HuH-7.5 (cell line): Measurements from ENCODE around the gene ANK2.
A peak's percentile ranks its signal among the peaks of the same experiment; 100 is the strongest.

ENCODE experiments used
- DNase-seq: peaks from one replicate; pipeline ENCODE4 v3.0.0; 2011; ENCODE audit warnings: low spot score

Gene ANK2

GRCh38 chr4:113344100-113344499 lies 294.6 kb downstream of the ANK2 start:
- no peak for DNase-seq

- no peak for DNase-seq
Measured at GRCh38 chr4:113347245-113347644, 297.8 kb downstream of the ANK2 start.

- DNase-seq: no peak
Measured at GRCh38 chr4:113349430-113349829, 300.0 kb downstream of the ANK2 start.

GRCh38 chr4:113350576-113350975 lies 301.1 kb downstream of the ANK2 start:
- DNase-seq: no peak

DNA sequence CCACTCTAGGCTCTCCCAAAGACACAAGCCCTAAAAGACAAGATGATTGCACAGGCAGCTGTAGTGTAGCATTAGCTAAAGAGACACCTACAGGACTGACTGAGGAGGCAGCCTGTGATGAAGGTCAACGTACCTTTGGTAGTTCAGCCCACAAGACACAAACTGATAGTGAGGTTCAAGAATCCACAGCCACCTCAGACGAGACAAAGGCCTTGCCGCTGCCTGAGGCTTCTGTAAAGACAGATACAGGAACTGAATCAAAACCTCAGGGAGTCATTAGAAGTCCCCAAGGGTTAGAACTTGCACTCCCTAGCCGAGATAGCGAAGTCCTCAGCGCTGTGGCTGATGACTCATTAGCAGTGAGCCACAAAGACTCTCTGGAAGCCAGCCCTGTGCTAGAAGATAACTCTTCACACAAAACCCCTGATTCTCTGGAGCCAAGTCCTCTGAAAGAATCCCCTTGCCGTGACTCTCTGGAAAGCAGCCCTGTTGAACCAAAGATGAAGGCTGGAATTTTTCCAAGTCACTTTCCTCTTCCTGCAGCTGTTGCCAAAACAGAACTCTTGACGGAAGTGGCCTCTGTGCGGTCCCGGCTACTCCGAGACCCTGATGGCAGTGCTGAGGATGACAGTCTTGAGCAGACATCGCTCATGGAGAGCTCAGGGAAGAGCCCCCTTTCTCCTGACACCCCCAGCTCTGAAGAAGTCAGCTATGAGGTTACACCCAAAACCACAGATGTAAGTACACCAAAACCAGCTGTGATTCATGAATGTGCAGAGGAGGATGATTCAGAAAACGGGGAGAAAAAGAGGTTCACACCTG lies 306.3 kb downstream of the ANK2 start:
- DNase-seq: no peak

- DNase-seq: no peak
Measured at GRCh38 chr4:113356453-113356852, 307.0 kb downstream of the ANK2 start.

DNA sequence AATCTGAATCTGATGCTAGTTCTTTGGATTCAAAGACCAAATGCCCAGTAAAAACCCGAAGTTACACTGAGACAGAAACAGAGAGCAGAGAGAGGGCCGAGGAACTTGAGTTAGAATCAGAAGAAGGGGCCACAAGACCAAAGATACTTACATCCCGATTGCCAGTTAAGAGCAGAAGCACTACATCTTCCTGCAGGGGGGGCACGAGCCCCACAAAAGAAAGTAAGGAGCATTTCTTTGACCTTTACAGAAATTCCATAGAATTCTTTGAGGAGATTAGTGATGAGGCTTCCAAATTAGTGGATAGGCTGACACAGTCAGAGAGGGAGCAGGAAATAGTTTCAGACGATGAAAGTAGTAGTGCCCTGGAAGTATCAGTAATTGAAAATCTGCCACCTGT lies 309.3 kb downstream of the ANK2 start:
- DNase-seq: no peak

GRCh38 chr4:113365377-113365776 lies 315.9 kb downstream of the ANK2 start:
- no peak for DNase-seq

DNA sequence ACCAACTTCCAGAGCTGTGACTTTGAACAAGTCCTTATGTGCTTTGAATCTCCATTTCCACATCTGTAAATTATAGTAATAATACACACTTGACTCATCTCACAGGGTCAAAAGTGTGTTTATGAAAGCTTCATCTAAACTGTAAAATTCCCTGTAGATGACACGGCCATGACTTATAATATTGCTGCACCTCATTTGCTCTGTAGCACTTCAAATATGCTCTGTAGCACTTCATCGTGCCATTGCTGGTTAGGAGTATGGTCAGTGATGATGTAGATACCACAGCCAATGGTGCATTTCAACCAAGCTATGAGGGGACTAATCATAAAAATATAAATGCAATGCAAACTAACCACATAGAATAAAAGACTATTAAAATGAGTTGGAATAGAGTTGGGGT lies 318.6 kb downstream of the ANK2 start:
- DNase-seq: no peak

- DNase-seq: no peak
Measured at GRCh38 chr4:113371111-113371510, 321.7 kb downstream of the ANK2 start.

DNA sequence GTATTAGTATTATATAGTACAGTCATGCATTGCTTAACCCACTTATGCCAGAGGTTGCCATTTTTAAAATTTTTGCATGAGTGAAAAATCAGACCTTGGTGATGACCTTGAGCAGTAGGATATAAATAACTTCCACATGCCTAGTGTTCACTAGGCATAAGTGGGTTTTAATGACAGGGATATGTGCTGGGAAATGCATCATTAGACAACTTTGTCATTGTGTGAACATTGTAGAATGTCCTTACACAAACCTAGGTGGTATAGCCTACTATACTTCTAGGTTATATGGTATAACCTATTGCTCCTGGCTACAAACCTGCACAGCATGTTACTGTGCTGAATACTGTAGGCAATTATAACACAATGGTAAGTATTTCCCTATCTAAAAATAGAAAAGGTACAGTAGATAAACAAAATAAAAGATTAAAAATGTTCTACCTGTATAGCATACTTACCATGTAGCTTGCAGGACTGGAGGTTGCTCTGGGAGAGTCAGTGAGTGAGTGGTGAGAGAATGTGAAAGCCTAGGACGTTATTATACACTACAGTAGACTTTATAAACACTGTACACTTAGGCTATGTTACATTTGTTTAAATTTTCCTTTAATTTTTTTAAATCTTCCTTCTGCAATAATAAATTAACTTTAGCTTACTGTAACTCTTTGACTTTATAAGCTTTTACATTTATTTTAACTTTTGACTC lies 326.7 kb downstream of the ANK2 start:
- DNase-seq: no peak

- no peak for DNase-seq
Measured at GRCh38 chr4:113378836-113379235, 329.4 kb downstream of the ANK2 start.

DNA sequence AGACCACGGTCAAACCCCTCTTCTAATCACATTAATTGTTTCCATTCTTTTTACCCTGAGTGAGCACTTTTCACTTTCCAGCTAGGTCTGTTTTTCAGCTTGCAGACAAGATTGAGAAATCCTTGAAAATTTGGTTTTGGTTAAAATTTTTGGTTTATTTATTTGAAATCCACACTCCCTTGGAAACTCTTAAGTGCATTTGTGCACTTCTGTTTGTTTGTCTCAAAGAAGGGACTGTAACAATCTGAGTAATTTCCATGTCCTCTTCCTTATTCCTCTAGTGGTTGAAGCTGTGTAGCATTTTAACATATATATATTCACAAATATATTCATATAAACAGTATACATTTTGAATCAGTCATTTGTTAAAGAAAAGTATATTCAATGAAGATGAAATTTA lies 333.3 kb downstream of the ANK2 start:
- DNase-seq: no peak

- DNase-seq: no peak
Measured at GRCh38 chr4:113383111-113383785, 333.8 kb downstream of the ANK2 start.

DNA sequence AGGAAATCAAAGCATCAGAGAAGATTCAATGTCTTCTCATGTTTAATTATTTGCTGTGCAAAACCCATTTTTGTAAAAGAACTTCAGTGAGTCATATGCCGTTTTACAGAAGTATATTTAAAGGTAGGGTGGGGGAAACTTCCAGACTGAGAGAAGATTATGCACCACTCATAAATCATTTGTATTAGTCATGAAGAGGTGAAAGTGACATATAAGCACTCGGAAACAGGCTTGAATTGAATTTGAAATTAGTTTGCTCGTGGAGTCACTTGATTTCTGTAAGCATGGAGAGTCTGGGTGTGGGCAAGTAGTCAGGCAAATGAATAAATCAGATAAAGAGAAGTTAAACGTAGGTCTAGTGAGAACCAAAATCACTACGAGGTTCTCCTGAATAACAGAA lies 335.1 kb downstream of the ANK2 start:
- no peak for DNase-seq

GRCh38 chr4:113385281-113385899 lies 335.9 kb downstream of the ANK2 start:
- no peak for DNase-seq

GRCh38 chr4:113389160-113389559 lies 339.7 kb downstream of the ANK2 start:
- DNase-seq: no peak

- no peak for DNase-seq
Measured at GRCh38 chr4:113390850-113391249, 341.4 kb downstream of the ANK2 start.

- DNase-seq: no peak
Measured at GRCh38 chr4:113394108-113394729, 344.8 kb downstream of the ANK2 start.

DNA sequence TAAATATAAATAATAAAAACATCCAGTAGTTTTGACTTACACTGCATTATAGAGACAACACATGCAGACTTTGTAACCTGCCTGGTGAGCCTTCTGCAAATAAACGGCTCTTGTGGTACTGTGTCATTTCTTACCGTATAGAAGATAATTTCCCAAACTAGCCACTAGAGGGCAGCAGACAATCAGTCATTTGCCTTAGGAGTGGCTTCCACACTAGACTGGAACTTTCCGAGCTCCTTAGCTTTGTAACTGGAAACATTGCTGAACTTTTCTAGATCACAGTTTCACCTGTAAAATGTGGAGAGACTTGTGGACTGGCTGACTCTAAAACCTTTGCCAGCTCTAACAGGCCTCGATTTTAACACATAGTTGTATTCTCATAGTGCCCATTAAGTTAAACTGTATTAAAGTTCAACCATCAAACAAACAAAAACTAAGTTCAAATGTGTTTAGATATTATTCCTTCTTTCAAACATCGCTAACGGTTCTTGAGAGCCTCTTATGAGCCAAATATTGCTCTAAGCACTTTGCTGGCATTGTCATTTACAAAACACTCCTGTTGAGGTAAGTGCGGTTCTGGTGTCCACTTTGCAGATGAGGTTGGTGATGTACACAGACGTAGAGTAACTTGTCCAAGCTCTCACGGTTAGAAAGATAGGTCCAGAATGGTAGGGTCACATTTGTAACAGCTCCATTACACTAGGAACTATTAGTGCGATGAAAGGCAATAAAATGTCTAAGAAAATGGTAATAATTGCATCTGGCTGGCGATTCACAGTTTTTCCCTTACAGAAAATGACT lies 345.5 kb downstream of the ANK2 start:
- peak; percentile 18 for DNase-seq

DNA sequence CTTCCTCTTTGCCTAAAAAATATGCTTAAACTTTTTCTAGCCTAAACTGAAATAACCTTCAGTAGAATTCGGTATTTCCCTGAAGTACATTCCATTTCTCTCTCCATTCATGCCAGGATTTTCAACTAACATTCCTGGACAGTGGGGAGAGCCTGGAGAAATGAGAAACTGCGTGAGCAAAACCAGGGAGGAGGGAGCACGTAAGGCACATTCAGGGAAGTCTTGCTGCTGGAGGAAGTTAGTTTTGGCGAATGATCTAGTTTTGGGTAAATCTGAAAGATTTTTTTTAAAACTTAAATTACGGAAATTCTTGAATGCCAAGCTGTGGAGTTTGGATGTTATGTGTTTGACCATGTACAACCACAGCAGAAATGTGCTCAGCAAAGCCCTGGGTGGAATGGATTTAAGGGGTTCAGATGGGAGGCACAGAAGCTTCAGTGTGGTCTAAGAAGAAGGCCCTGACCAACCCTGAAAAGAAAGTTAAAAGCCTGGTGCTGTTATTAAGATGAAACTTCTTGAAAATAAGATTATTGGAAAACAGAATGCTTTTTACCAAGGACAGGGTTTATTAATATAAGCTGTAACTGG lies 347.8 kb downstream of the ANK2 start:
- DNase-seq: no peak
